ENCODE data around the gene FSHR.

FSHR gene

DNA sequence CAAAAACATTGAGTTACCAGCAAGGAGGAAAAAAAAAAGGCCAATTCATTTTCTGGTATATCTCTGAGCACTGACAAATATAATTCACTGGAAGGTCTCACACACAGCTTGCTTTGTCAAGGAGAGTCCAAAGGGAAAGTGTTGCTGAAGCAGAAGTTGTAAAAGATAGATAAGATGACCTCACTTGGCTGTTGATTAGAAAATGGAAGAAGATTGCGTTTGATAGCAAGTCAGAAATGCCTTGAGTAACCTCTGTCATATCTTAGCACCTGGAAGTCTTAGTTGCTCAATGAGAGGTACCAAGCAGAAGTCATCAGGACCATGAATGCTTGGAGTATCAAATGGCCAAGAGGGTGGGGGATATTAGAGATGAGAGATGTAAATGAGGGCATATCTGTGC lies 105.2 kb downstream of the FSHR start:
- no peaks in the 10 kb centered on the region for H3K4me1 ChIP-seq (ENCODE audit: control insufficient read depth in 1 of 2, insufficient read depth in 2 of 2, low read length in 2 of 2)
- no peak overlapping the region for H3K4ac ChIP-seq (ENCODE audit: low read depth, low read length)
- no peaks in the 10 kb centered on the region for H3K79me2 ChIP-seq (ENCODE audit: control insufficient read depth, insufficient read depth, low read length, poor library complexity)
- no peaks in the 10 kb centered on the region for H3K79me1 ChIP-seq (ENCODE audit: low read length)
- H2AK5ac ChIP-seq (ENCODE audit: low read length): no peak overlapping the region
- no peak overlapping the region for H3K4me2 ChIP-seq (ENCODE audit: low read length)
- H3K27ac ChIP-seq (ENCODE audit: low read depth, low read length): no peak overlapping the region
- H3K23ac ChIP-seq (ENCODE audit: low read length): no peak overlapping the region
- no peaks in the 10 kb centered on the region for H3K27me3 ChIP-seq (ENCODE audit: insufficient read depth, low read length)
- no peak overlapping the region for H3K9ac ChIP-seq (ENCODE audit: low read length)
- H2BK12ac ChIP-seq (ENCODE audit: low read length): no peak overlapping the region
- no peak overlapping the region for H3K4me3 ChIP-seq (ENCODE audit: low read depth, low read length)
- no peak overlapping the region for H2BK120ac ChIP-seq (ENCODE audit: insufficient read depth, low read length, poor library complexity)
- H3K9me3 ChIP-seq (ENCODE audit: insufficient read depth, low read depth, low read length): no peaks in the 10 kb centered on the region
- no peak overlapping the region for H4K12ac ChIP-seq (ENCODE audit: low read depth, low read length)
- H4K8ac ChIP-seq (ENCODE audit: low read depth, low read length): no peak overlapping the region
- H3K14ac ChIP-seq (ENCODE audit: low read length): no peak overlapping the region
- H3K18ac ChIP-seq (ENCODE audit: low read length): no peak overlapping the region
- no peak overlapping the region for H2BK5ac ChIP-seq (ENCODE audit: low read depth, low read length, poor library complexity)
- DNase-seq: no peak
- no peak overlapping the region for H2AFZ ChIP-seq (ENCODE audit: insufficient read depth, low read length, poor library complexity)
- WGBS (ENCODE audit: extremely low coverage, insufficient coverage, insufficient read length): no CpG with 5 or more reads among the region's 1 CpG
- H3K36me3 ChIP-seq (ENCODE audit: control insufficient read depth in 1 of 2, insufficient read depth in 2 of 2, low read length in 2 of 2): no peaks in the 10 kb centered on the region
- H4K91ac ChIP-seq (ENCODE audit: low read depth, low read length): no peak overlapping the region

DNA sequence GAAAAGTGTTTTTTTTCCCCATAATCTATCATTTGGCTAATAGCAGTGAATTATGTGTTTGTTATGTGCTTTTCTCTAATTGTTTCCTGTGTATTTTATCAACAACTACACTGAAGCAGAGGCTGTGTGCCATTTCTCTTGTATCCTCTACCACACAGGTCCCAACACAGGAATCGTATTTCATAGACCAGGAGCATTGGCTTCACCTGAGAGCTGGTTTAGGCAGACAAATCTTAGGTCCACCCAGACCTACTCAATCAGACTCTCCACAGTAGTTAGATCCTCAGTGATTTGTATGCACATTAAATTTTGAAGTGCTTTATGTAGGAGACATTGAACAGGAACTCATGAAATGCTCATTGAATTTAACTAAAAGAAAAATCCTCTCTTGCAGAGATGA lies 109.2 kb downstream of the FSHR start:
- no peak overlapping the region for H4K8ac ChIP-seq (ENCODE audit: low read depth, low read length)
- no CpG with 5 or more reads among the region's 1 CpG for WGBS (ENCODE audit: extremely low coverage, insufficient coverage, insufficient read length)
- H2BK5ac ChIP-seq (ENCODE audit: low read depth, low read length, poor library complexity): no peak overlapping the region
- H3K14ac ChIP-seq (ENCODE audit: low read length): no peak overlapping the region
- H3K23ac ChIP-seq (ENCODE audit: low read length): no peak overlapping the region
- H3K36me3 ChIP-seq (ENCODE audit: control insufficient read depth in 1 of 2, insufficient read depth in 2 of 2, low read length in 2 of 2): no peaks in the 10 kb centered on the region
- H3K4me2 ChIP-seq (ENCODE audit: low read length): no peak overlapping the region
- H2AK5ac ChIP-seq (ENCODE audit: low read length): no peak overlapping the region
- no peak overlapping the region for H2AFZ ChIP-seq (ENCODE audit: insufficient read depth, low read length, poor library complexity)
- DNase-seq: no peak
- H3K18ac ChIP-seq (ENCODE audit: low read length): no peak overlapping the region
- H3K9me3 ChIP-seq (ENCODE audit: insufficient read depth, low read depth, low read length): no peaks in the 10 kb centered on the region
- no peaks in the 10 kb centered on the region for H3K27me3 ChIP-seq (ENCODE audit: insufficient read depth, low read length)
- no peak overlapping the region for H2BK120ac ChIP-seq (ENCODE audit: insufficient read depth, low read length, poor library complexity)
- H3K79me1 ChIP-seq (ENCODE audit: low read length): no peaks in the 10 kb centered on the region
- H2BK12ac ChIP-seq (ENCODE audit: low read length): no peak overlapping the region
- H4K12ac ChIP-seq (ENCODE audit: low read depth, low read length): no peak overlapping the region
- H3K4me1 ChIP-seq (ENCODE audit: control insufficient read depth in 1 of 2, insufficient read depth in 2 of 2, low read length in 2 of 2): no peaks in the 10 kb centered on the region
- no peak overlapping the region for H3K27ac ChIP-seq (ENCODE audit: low read depth, low read length)
- H4K91ac ChIP-seq (ENCODE audit: low read depth, low read length): no peak overlapping the region
- H3K4ac ChIP-seq (ENCODE audit: low read depth, low read length): no peak overlapping the region
- no peak overlapping the region for H3K9ac ChIP-seq (ENCODE audit: low read length)
- no peaks in the 10 kb centered on the region for H3K79me2 ChIP-seq (ENCODE audit: control insufficient read depth, insufficient read depth, low read length, poor library complexity)
- no peak overlapping the region for H3K4me3 ChIP-seq (ENCODE audit: low read depth, low read length)

DNA sequence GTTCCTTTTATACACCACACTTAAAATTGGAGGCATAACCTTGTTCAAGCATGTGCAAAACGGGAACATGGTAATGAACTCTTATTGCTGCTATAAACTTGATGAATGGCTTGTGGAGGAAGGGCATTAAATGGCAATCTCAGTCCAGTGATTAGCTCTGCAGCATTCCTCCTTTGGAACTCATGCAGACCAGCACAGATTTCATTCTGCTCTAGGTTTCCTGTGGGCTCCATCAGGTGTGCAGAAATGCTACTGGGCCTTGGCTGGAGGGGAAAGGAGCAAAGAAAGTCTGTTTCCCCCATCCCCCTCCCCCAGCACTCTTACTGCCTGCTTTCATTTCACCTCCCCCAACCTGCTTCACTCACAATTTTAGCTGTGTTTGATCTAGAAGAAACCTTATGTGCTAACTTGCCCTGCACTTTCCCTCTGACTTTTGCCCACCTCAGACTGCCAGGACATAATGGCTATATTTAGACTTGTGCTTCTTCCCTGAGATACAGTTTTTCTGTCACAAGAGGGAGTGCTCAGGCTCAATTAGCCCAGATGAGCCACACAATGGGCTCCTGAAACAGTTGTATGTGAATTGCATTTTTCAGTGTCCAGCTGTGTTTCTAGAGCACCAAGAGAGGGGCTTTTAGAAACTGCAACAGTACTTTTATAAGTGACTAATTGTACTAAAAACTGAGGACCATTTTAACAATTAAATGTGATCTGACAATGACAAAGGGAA lies 109.8 kb downstream of the FSHR start:
- H3K79me1 ChIP-seq (ENCODE audit: low read length): no peaks in the 10 kb centered on the region
- H3K14ac ChIP-seq (ENCODE audit: low read length): no peak overlapping the region
- H2BK12ac ChIP-seq (ENCODE audit: low read length): no peak overlapping the region
- no peaks in the 10 kb centered on the region for H3K27me3 ChIP-seq (ENCODE audit: insufficient read depth, low read length)
- no peaks in the 10 kb centered on the region for H3K9me3 ChIP-seq (ENCODE audit: insufficient read depth, low read depth, low read length)
- H4K91ac ChIP-seq (ENCODE audit: low read depth, low read length): no peak overlapping the region
- H3K4me3 ChIP-seq (ENCODE audit: low read depth, low read length): no peak overlapping the region
- no peak overlapping the region for H3K18ac ChIP-seq (ENCODE audit: low read length)
- H3K9ac ChIP-seq (ENCODE audit: low read length): no peak overlapping the region
- H3K36me3 ChIP-seq (ENCODE audit: control insufficient read depth in 1 of 2, insufficient read depth in 2 of 2, low read length in 2 of 2): no peaks in the 10 kb centered on the region
- H4K8ac ChIP-seq (ENCODE audit: low read depth, low read length): no peak overlapping the region
- no peak for DNase-seq
- WGBS (ENCODE audit: extremely low coverage, insufficient coverage, insufficient read length): no CpG with 5 or more reads among the region's 1 CpG
- no peak overlapping the region for H2AK5ac ChIP-seq (ENCODE audit: low read length)
- no peak overlapping the region for H4K12ac ChIP-seq (ENCODE audit: low read depth, low read length)
- no peak overlapping the region for H3K27ac ChIP-seq (ENCODE audit: low read depth, low read length)
- H2BK5ac ChIP-seq (ENCODE audit: low read depth, low read length, poor library complexity): no peak overlapping the region
- H3K23ac ChIP-seq (ENCODE audit: low read length): no peak overlapping the region
- no peaks in the 10 kb centered on the region for H3K4me1 ChIP-seq (ENCODE audit: control insufficient read depth in 1 of 2, insufficient read depth in 2 of 2, low read length in 2 of 2)
- no peak overlapping the region for H3K4me2 ChIP-seq (ENCODE audit: low read length)
- no peaks in the 10 kb centered on the region for H3K79me2 ChIP-seq (ENCODE audit: control insufficient read depth, insufficient read depth, low read length, poor library complexity)
- H2AFZ ChIP-seq (ENCODE audit: insufficient read depth, low read length, poor library complexity): no peak overlapping the region
- H2BK120ac ChIP-seq (ENCODE audit: insufficient read depth, low read length, poor library complexity): no peak overlapping the region
- no peak overlapping the region for H3K4ac ChIP-seq (ENCODE audit: low read depth, low read length)

DNA sequence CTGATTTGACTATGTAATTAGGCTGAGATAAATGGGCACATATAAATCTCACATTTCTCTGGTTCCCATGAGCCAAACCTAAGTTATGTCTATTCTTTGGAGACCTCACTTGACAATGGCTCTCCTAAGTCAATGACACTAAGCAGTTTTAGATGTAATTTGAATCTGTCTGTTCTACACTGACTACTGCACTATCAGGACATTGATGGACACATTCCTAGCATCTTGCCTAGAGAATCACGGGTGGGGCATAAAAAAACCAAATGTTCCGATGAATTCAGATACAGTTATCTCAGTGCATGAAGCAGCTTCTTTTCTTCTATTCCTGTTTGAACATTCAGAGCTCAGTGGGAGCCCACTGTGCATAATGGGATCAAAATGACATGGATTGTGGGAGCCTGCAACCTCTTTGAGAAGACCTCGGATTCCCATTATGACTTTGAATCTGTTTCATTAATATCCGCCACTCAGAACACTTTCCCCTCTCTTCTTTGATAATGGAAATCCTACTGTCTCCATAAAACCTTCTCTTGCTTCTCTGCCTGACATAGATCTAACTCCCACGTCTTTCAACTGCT lies 110.8 kb downstream of the FSHR start:
- Histone ChIP-seq H3K18ac (ENCODE audit: low read length) (no peak overlapping the region), H3K9me3 (ENCODE audit: insufficient read depth, low read depth, low read length) (no peaks in the 10 kb centered on the region), H3K27me3 (ENCODE audit: insufficient read depth, low read length) (no peaks in the 10 kb centered on the region), H3K23ac (ENCODE audit: low read length) (no peak overlapping the region), H3K4me3 (ENCODE audit: low read depth, low read length) (no peak overlapping the region), H2BK120ac (ENCODE audit: insufficient read depth, low read length, poor library complexity) (no peak overlapping the region), H2AFZ (ENCODE audit: insufficient read depth, low read length, poor library complexity) (no peak overlapping the region), H4K8ac (ENCODE audit: low read depth, low read length) (no peak overlapping the region), H3K4me1 (ENCODE audit: control insufficient read depth in 1 of 2, insufficient read depth in 2 of 2, low read length in 2 of 2) (no peaks in the 10 kb centered on the region), H4K12ac (ENCODE audit: low read depth, low read length) (no peak overlapping the region), H2AK5ac (ENCODE audit: low read length) (no peak overlapping the region), H4K91ac (ENCODE audit: low read depth, low read length) (no peak overlapping the region), H2BK12ac (ENCODE audit: low read length) (no peak overlapping the region), H3K27ac (ENCODE audit: low read depth, low read length) (no peak overlapping the region), H3K79me2 (ENCODE audit: control insufficient read depth, insufficient read depth, low read length, poor library complexity) (no peaks in the 10 kb centered on the region), H3K4ac (ENCODE audit: low read depth, low read length) (no peak overlapping the region), H3K9ac (ENCODE audit: low read length) (no peak overlapping the region), H3K14ac (ENCODE audit: low read length) (no peak overlapping the region), H3K79me1 (ENCODE audit: low read length) (no peaks in the 10 kb centered on the region), H3K36me3 (ENCODE audit: control insufficient read depth in 1 of 2, insufficient read depth in 2 of 2, low read length in 2 of 2) (no peaks in the 10 kb centered on the region), H3K4me2 (ENCODE audit: low read length) (no peak overlapping the region), H2BK5ac (ENCODE audit: low read depth, low read length, poor library complexity) (no peak overlapping the region)
- no peak for DNase-seq
- no CpG with 5 or more reads among the region's 5 CpGs for WGBS (ENCODE audit: extremely low coverage, insufficient coverage, insufficient read length)
